Vagina (tissue), 2 donors: ENCODE results near the gene SPOCD1. TPM values are rescaled to one million over a fixed set of nuclear protein-coding genes. Genes with fewer than 3 reads are reported as not detected.

ENCODE experiments used
- DNase-seq, 2 donors: peaks; one replicate each; pipeline ENCODE4 v3.0.0-alpha.2; 2017; ENCODE audit errors: extremely low spot score in 2 of 2
- H3K27ac ChIP-seq: fragments of 200-600 bp; sonication (generic); one replicate; pipeline ENCODE4 v1.5.1; 2019
- H3K27me3 ChIP-seq: fragments of 200-600 bp; sonication (generic); one replicate; pipeline ENCODE4 v1.5.1; 2019
- H3K36me3 ChIP-seq, 2 donors: fragments of 200-600 bp; sonication (generic); one replicate each; pipeline ENCODE4 v1.5.1; 2017 to 2019
- H3K4me1 ChIP-seq: fragments of 200-600 bp; sonication (generic); one replicate; pipeline ENCODE4 v1.5.1; 2019
- H3K4me3 ChIP-seq, 2 donors: fragments of 200-600 bp; sonication (generic); 1 replicate in 1 of 2; 2 replicates in 1 of 2; pipeline ENCODE4 v1.5.1; 2016 to 2019
- H3K9me3 ChIP-seq: fragments of 200-600 bp; sonication (generic); one replicate; pipeline ENCODE4 v1.5.1; 2019
- CTCF ChIP-seq, 3 experiments: fragments of 450-650 bp in 2 of 3; fragments of 200-600 bp in 1 of 3; sonication (generic) in 1 of 3; IDR thresholded peaks; one replicate each; pipeline ENCODE4 v1.5.1; 2017 to 2019; ENCODE audit warnings: antibody characterized with exemption in 3 of 3, mild to moderate bottlenecking in 2 of 3, moderate library complexity in 2 of 3
- POLR2A ChIP-seq, 2 donors: fragments of 450-650 bp; IDR thresholded peaks; one replicate each; pipeline ENCODE4 v1.6.1; 2017; ENCODE audit warnings: antibody characterized with exemption in 2 of 2, mild to moderate bottlenecking in 2 of 2, moderate library complexity in 2 of 2
- POLR2AphosphoS5 ChIP-seq, 2 donors: sonication (generic); formaldehyde crosslinking; IDR thresholded peaks; one replicate each; pipeline ENCODE4 v1.9.0; 2017; ENCODE audit warnings: antibody characterized with exemption in 2 of 2, mild to moderate bottlenecking in 2 of 2, low read depth in 1 of 2; ENCODE audit not compliant: insufficient read depth in 1 of 2
- intact Hi-C: fragments of 100-400 bp; cut with DNase I; formaldehyde crosslinking; loops from one replicate; pipeline ENCODE4 v1.15.1; 2023
- total RNA-seq: library from RNA; depleted of rRNA; stranded (reverse); fragments of >200 nt; gene quantifications from one replicate; pipeline ENCODE4 v1.2.3, GENCODE V29; 2016

The SPOCD1 gene
- total RNA-seq, 1 donor from 2014 or later = 4.2 TPM

- no peak for DNase-seq
- Histone ChIP-seq H3K36me3 (no peaks in the 10 kb centered on the region), H3K4me1 (no peaks in the 10 kb centered on the region), H3K4me3 (no peak overlapping the region), H3K27me3 (no peaks in the 10 kb centered on the region), H3K27ac (no peak overlapping the region), H3K9me3 (no peaks in the 10 kb centered on the region)
- intact Hi-C loops = no loop called here
- no peak for TF ChIP-seq CTCF (IDR thresholded peaks at IDR 0.05)
- TF ChIP-seq POLR2AphosphoS5 (IDR thresholded peaks at IDR 0.05; ENCODE audit: insufficient read depth in 1 of 2, low read depth in 1 of 2) = no peak
- no peak for TF ChIP-seq POLR2A (IDR thresholded peaks at IDR 0.05)
These were observed 32.6 kb upstream of the SPOCD1 start for GRCh38 chr1:31848381-31848897.

- Histone ChIP-seq H3K4me3 (no peak overlapping the region), H3K36me3 (no peaks in the 10 kb centered on the region), H3K27ac (no peak overlapping the region), H3K27me3 (no peaks in the 10 kb centered on the region), H3K9me3 (no peaks in the 10 kb centered on the region), H3K4me1 (no peaks in the 10 kb centered on the region)
- TF ChIP-seq POLR2A (IDR thresholded peaks at IDR 0.05) (no peak), POLR2AphosphoS5 (IDR thresholded peaks at IDR 0.05; ENCODE audit: insufficient read depth in 1 of 2, low read depth in 1 of 2) (no peak), CTCF (IDR thresholded peaks at IDR 0.05) (no peak)
- intact Hi-C loops = no loop called here
- DNase-seq = no peak
These were observed 30.7 kb upstream of the SPOCD1 start for GRCh38 chr1:31846484-31846883.

GRCh38 chr1:31843506-31843905 is 27.7 kb upstream of the SPOCD1 start:
- Histone ChIP-seq H3K9me3 (no peaks in the 10 kb centered on the region), H3K4me3 (no peak overlapping the region), H3K27me3 (no peaks in the 10 kb centered on the region), H3K4me1 (no peaks in the 10 kb centered on the region), H3K36me3 (no peaks in the 10 kb centered on the region), H3K27ac (no peak overlapping the region)
- TF ChIP-seq POLR2A (IDR thresholded peaks at IDR 0.05) = no peak
- no peak for TF ChIP-seq CTCF (IDR thresholded peaks at IDR 0.05)
- no peak for TF ChIP-seq POLR2AphosphoS5 (IDR thresholded peaks at IDR 0.05; ENCODE audit: insufficient read depth in 1 of 2, low read depth in 1 of 2)
- intact Hi-C loops = no loop called here
- no peak for DNase-seq

- H3K9me3 ChIP-seq = no peaks in the 10 kb centered on the region
- H3K4me1 ChIP-seq = no peaks in the 10 kb centered on the region
- no peaks in the 10 kb centered on the region for H3K36me3 ChIP-seq
- intact Hi-C loops = no loop called here
- H3K4me3 ChIP-seq = no peak overlapping the region
- H3K27ac ChIP-seq = no peak overlapping the region
- DNase-seq = no peak
- TF ChIP-seq POLR2A (IDR thresholded peaks at IDR 0.05) (no peak), CTCF (IDR thresholded peaks at IDR 0.05) (no peak), POLR2AphosphoS5 (IDR thresholded peaks at IDR 0.05; ENCODE audit: insufficient read depth in 1 of 2, low read depth in 1 of 2) (no peak)
- H3K27me3 ChIP-seq = no peaks in the 10 kb centered on the region
These were observed 24.0 kb upstream of the SPOCD1 start for GRCh38 chr1:31839662-31840343.

GRCh38 chr1:31837451-31838158 is 21.8 kb upstream of the SPOCD1 start:
- no peaks in the 10 kb centered on the region for H3K36me3 ChIP-seq
- no peak for TF ChIP-seq POLR2A (IDR thresholded peaks at IDR 0.05)
- TF ChIP-seq POLR2AphosphoS5 (IDR thresholded peaks at IDR 0.05; ENCODE audit: insufficient read depth in 1 of 2, low read depth in 1 of 2) = no peak
- no peak for TF ChIP-seq CTCF (IDR thresholded peaks at IDR 0.05)
- DNase-seq = no peak
- H3K4me3 ChIP-seq = no peak overlapping the region
- no peaks in the 10 kb centered on the region for H3K4me1 ChIP-seq
- intact Hi-C loops = no loop called here
- no peak overlapping the region for H3K27ac ChIP-seq
- no peaks in the 10 kb centered on the region for H3K27me3 ChIP-seq
- no peaks in the 10 kb centered on the region for H3K9me3 ChIP-seq
